HG03175 (cell line): ENCODE measurements around the gene PFKP.

Experiments used
- ATAC-seq: cut with Tn5 transposase; IDR thresholded peaks from one replicate; pipeline ENCODE4 v1.9.1; 2021; ENCODE audit warnings: mild to moderate bottlenecking, moderate library complexity; ENCODE audit not compliant: unreplicated experiment

PFKP gene

DNA sequence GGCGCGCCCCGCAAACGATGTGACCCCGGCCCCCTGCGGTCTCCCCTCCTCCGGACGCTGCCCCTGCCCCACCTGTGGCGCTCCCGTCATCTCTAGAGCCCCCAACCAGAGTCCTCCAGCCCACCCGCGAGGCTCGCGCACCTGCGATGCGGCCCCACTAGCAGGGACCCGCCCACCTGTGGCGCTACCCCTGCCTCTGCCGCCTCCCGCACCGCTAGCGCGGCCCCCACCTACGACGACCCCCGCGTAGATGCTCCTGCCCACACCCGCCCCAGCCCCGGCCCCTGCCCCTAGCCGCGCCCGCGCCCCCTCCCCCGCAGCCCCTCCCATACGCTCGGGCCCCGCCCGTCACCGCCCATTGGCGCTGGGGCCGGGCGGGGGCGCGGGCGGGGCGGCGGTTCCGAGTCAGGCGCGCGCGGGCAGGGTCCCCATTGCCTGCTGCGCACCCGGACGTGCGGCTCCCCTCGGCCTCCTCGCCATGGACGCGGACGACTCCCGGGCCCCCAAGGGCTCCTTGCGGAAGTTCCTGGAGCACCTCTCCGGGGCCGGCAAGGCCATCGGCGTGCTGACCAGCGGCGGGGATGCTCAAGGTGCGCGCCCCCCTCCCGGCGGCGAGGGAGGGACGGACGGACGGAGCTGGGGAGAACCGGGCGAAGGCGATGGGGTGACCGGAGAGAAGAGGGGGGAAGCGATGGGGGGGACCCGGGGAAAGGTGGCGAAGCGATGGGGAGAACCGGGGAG, at the start of gene PFKP:
Gene PFKP, plus strand, starts transcription at position 431 of the 741 bp plus-strand sequence. Its CDS starts 48 bp downstream, at position 479.
- ATAC-seq = peak; percentile 51

DNA sequence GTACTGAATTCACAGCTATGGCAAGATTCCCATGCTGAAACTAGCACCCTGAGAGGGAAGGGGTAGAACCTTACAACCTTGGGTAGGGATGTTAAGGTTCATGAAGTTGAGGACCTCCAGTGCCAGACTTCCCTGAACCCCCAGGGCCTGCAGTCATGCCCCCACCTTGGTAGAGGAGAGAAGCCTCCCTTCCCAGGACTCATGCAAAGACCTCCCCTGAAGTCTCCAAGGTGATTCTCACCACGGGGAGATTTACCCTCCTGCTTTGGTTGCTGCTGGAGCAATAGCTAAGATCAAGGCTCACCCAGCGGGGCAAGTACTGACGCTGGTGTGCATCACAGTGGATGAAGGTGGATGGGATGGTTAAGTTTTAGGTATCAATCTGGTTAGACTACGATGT, 49.1 kb upstream of the PFKP start:
- no peak for ATAC-seq

DNA sequence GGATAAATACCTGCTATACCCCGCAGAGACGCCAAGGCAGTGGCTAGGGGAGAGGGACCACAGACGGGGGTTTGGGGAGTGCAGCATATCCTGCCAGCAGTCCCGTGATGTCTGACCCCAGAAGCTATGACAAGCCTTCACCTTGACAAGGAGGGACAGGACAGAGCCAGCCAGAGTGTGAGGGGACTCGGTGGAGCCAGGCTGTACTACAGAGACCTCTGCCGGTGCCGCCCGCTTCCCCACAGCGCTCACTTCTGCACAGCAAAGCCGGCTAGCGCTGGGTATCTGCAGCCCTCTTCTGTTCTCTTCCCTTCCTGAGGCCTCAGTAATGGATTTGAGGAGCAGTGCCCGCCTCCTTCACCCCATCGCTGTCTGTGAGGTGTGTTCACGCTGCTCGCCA, 47.0 kb upstream of the PFKP start:
- ATAC-seq = no peak

DNA sequence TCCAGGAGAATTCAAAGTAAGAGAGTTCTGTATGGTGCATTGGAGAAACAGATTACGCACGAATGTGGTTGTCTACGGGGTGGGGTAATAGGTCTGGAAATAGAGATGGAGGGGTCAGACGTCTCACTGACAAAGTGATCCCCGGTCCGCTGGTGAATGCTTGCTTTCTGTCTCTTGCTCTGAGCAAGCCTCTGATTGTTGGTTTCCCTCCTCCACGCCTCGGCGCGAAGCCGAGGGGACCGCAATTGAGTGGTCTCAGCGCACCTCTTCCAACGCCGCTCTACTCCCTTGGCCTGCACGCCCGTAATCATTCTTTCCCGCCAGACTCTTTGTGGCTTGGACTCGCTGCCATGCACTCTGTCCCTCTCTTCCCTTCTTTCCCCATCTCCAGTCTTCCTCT, 46.5 kb upstream of the PFKP start:
- ATAC-seq = no peak

DNA sequence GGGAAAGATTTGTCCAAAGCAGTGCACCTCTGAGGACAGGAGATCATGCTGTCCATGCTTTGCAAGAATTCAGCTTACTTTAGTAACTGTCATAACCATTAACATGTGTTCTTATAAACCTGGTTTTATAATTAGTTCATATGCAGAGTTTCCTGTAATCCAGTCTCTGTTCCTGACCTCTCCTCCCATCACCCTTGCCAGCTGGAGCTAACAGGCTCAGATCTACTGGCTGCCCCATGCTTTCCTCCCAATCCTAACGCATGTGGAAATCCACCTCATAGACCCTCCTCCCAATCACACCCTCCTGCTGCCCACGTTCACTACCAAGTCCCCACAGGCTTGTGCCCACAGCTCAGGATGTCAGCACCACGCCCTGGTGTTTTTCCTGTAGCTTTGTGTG, 45.3 kb upstream of the PFKP start:
- no peak for ATAC-seq

DNA sequence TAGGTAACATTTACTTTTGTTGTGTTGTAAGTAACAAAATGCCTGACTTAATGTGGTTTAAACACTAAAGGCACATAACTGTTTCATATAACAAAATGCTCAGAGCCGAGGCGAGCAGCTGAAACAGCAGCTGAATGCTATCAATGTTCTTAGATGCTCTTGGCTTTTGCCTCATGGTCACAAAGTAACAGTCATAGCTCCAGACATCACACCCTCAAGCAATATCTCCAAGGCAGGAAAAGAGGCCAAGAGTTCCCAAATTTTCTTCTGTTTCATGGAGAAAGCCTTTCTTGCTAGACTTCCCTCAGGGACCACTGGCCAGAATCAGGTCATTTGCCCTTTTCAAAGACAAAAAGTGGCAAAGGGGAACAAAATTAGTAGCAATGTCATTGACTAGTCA, 43.5 kb upstream of the PFKP start:
- ATAC-seq = no peak

DNA sequence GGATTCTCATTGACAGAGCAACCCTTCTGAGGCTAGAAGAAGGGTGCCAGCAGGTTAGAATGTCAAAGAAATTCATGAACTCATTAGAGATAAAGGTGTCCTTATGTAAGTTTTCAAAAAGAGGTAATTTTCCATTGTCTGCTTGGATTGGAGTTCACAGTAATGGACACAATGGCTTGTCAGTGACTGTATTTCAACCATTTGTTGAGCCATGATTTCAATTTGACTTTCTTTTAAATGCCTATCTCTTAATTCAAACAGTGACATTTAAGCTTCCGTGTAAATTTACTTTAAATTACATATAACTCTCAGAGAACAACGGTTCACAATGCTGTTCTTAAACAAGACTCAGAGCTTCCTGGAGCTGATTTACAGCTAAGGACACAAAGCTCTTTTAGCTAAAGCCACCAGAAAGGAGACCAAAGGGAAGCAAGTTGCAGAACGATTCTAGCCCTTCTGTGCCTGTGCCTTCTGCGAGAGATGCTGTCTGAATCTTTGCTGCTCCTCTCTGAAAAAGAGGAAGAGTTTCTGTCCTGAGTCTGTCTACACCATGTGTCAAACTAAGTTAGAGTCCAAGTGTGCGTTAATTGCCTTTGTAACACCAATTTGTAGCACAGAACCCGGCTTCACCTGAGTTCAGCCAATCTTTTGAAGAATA, 42.2 kb upstream of the PFKP start:
- no peak for ATAC-seq

DNA sequence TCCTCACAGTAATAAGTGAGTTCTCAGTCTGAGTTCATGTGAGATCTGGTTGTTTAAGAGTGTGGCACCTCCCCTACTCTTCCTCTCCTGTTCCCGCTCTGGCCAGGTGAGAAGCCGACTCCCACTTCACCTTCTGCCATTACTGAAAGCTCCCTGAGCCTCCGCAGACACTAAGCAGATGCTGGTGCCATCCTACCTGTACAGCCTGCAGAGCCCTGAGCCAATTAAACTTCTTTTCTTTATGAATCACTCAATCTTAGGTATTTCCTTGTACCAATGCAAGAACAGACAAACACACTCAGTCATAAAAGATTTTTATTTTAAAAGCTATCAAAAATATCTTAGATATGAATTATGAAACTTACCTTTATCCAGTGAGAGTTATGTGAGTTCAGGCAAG, 39.5 kb upstream of the PFKP start:
- no peak for ATAC-seq

DNA sequence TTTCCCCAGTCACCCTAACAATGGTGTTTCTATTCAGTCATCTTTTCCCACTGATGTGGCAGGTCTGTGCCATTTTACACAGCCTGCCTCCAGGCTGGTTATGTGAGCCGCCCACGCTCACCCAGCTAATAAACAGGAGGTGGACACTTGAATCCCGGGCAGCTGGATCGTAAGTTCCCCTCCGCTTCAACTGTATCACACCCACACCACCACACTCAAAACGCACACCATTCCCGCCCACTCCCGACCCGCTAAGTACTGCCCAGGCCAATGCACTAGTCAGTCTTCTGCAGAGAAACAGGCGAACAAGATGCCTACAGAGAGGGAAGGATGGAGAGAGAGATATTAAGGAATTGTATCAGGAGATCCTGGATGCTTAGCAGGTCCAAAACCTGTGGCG, 38.9 kb upstream of the PFKP start:
- ATAC-seq = no peak

DNA sequence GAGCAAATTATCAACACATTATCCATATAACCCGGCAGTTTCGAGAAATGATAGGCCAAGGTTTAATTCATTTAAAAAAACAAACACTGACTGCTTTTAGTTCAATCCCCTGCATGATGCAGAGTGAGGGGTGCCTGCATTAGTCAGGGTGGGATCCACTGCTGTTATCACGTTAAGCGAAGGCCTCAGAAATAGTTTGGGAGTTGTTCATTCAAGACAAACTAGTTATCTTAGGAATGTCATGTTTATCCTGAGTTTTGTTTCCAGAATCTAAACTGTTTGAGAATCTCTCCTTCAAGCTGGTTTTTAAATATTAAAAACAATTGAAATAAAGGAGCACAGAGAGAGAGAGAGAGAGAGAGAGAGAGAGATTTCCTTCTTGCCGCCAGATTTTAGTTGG, 36.6 kb upstream of the PFKP start:
- ATAC-seq = no peak

DNA sequence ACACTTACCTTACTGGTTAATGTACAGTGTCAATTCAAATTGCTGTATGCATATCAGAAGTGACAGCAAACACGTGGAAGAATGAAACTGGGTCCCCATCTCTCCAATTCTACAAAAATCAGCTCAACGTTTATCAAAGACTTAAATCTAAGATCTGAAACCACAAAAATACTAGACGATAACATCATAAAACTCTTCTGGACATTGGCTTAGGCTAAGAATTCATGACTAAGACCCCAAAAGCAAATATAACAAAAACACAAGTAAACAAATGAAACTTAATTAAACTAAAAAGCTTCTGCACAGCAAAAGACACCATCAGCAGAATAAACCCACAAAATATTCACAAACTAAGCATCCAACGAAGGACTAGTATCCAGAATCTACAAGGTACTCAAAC, 35.9 kb upstream of the PFKP start:
- ATAC-seq = no peak

DNA sequence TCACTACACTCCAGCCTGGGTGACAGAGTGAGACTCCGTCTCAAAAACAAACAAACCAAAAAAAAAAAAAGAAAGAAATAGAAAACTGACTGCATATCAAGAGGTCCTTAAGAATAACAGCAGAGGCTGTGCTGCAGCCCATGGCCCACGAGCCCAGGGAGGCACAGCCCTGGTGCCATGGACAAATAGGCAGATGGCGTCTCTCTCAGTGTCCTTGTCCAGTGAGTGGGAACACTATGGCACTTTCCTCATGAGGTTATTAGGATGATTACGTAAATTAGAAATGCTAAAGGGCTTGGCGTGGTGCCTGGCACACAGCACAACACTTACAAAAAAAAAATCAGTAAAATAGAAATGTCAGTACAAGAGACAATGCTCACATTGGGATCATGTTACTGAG, 33.4 kb upstream of the PFKP start:
- no peak for ATAC-seq

DNA sequence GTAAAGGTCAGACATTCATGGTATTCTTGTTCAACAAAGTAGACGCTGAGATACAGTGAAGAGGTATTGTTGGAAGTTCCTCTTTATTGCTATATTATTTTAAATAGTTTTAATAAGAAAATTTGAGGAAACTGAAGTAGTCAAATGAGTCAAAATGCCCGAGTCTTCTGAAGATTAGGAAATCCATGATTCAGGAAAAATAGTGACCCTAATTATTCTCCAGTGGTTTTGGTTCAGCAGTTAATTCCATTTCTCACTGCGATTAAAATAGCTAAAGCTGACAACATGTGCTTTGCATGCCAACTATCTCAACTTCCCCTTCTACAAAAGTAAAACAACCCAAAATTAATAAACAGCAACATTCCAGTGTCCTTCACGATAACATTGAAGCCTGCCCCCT, 32.7 kb upstream of the PFKP start:
- no peak for ATAC-seq

DNA sequence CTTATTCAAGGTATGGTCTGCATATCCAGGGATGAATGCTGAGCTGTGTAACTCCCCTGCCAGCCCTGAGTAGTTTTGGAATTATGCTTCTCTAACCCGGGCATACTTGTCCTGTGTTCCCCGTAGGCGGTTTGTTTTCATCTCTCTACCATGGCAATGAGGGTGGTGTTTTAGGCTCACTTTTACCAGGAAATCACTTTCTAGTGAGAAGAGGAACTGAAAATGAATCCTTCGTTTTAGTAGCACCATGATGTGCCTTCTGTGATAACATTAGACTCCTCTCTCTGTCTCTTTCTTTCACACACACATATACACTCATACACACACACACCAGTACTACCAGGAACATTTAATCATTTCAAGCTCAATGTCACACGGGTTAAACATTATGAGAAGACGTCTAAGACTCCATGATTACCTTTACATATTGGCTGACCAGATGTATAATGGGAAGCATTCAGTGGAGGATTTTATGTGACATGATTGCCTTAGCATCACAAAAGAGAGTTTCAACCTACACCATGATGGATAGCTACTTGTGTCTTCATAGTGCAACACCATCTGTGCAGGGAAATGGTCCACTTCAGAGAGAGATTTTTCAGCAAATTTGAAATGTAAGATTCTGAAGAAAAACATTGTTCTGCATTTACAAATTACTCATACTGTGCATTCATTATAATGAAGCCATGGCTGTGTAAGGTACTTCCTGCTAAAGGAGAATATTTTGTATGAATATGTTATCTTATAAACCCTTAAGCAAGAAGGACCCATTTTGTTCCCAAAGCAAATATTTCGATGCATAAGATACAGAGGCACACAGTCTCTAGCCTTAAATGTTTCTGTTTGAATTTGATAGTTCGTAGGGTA, 31.0 kb upstream of the PFKP start:
- ATAC-seq = peak; percentile 98

DNA sequence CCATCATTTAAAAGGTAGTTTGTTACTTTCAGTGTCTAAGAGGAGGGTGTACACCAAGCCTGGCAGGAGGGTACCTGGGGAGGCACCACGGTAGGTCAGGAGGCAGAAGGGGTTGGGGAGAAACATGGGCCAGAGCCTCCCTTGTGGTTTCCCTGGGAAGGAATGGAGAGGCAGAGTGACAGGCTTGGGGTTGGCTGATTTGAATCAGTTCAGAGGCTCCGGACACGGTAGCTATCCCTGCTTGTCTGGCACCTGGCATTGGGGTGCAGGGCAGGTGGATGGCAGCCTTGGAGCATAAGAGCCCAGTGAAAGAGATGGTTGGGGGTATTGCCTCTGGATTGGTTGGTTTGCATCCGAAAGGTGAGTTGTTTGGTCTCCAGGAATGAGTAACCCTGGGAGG, 30.2 kb upstream of the PFKP start:
- ATAC-seq = no peak

DNA sequence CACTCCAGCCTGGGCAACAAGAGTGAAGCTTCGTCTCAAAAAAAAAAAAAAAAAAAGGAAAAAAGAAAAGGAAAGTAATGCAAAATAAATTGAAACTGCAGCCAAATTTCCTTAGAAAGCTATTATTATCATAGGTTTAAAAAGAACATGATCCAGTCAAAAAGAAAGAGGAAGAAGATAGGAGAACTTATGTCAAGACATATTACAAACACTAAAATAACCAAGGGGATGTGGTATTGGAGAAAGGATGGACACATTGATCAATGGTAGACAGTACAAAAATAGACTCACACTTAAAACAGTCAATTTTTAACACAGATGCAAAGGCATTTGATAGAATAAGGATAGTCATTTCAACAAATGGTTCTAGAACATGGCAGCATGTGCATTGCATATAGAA, 27.3 kb upstream of the PFKP start:
- ATAC-seq = no peak

DNA sequence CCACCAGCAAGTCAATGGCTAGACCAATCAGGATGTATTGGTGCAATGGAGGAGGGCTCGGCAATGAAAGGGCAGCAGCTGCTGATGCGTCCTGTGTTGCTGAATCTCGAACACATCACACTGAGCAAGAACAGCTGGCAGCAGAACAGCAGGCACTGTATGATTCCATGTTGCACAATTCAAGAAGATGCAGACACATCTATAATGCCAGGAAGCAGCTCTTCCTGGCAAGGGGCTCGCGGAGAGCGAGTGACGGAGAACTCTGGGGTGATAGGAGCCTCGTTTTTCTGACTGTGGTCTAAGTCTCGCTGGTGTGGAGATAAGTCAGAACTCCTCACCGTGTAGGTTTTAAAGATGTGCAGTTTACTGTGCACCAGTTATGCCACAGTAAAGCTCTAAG, 24.8 kb upstream of the PFKP start:
- ATAC-seq = no peak

DNA sequence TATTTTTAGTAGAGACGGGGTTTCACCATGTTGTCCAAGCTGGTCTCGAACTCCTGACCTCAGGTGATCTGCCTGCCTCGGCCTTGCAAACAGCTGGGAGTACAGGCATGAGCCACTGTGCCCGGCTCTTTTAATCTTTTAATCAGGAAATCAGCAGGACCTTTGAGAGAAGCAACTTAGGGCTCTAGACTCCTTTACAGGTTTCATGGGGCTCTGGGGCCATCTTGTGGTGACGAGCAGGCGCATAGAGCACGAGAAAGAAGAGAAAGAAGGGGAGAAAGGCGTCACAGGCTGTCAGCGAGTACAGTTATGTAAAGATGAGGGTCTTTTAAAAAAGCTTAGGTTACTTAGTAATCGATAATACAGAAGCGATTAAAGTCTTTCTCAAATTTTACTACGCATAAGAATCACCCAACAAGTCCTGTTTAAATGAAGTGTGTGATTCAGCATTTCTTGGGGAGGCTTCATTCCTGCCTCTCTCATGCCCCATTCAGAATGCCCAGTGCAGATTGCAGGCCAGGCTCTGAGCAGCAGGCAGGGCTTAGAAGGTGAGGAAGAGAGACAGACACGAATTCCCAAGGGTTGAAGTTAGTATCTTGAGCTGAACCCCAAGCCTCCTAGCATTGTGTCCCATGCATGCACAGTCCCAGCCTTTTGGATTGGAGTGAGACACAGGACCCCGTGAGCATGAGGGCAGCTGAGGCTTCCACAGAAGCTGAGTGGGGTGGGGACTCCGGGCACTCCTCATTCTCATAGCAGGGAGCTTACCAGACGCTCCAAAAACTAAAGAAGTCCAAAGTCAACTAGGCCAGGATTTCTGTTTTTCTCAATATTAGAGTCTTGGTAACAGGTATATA, 23.6 kb upstream of the PFKP start:
- ATAC-seq = peak; percentile 90

DNA sequence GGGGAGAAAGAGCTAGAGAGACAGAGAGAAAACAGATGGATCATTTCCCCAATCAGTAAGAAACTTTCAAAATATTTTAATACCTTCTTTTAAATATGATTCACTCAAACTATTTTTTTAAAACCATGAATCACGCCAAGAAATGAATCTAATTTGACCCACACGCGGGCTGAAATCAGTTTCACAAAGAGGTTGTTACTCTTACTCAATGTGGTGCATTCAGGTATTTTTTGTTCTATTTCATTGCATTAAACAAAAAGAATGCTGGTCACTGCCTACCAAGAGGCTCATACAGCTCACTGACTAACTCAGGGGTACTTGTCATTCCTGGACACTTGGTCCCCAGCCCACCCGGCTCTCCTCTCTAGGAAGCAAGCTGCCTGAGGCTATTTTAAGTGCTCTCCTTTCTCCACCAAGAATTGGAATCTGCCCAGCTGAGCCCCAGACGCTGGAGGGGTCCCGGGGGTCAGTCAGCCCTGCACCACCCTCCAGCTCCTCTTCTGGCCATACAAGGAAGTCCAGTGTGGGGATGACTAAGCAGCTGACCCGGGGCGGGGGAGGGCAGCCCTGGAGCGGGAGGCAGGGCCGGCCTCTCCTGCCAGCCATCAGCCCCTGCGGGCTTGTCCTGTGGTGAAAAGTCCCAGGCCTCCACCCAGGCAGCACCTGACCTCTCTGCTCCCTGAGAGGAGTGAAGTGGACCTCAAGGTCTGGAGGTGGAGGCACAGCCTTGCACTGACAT, 21.7 kb upstream of the PFKP start:
- ATAC-seq = no peak

DNA sequence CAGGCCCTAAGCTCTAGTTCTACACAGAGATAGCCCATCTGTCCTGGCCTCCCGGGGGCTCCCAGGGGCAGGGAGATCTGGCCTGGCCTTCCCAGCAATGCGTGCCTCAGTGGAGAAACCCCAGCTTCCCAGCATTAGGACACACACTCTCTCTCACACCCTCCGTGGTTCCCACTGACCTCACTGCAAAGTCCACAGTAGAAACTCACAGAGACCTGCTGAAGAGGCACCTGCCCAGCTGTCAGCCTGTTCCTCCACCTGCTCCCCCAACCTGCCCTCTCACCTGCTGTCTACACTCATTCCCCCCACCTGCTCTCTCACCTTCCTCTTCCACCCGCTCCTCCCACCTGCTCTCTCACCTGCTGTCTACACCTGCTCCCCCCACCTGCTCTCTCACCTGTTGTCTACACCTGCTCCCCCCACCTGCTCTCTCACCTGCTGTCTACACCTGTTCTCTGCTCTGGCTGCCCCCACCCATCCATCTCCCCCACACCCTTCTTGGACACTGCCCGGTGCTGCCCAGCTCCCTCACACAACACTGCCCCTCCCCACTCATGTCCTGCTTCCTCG, 21.1 kb upstream of the PFKP start:
- ATAC-seq = no peak
